NT2/D1 (cell line): ENCODE results near the gene CA7.

Experiments used
- SUZ12 ChIP-seq: IDR thresholded peaks from 2 replicates; pipeline ENCODE4 v1.6.1; 2011; ENCODE audit not compliant: insufficient read length, insufficient read depth; ENCODE audit errors: extremely low read depth
- YY1 ChIP-seq: IDR thresholded peaks from 2 replicates; pipeline ENCODE4 v1.6.1; 2011; ENCODE audit not compliant: insufficient read length, insufficient read depth
- ZNF274 ChIP-seq: IDR thresholded peaks from 2 replicates; pipeline ENCODE4 v1.6.1; 2011; ENCODE audit warnings: mild to moderate bottlenecking, low read depth, low read length

DNA sequence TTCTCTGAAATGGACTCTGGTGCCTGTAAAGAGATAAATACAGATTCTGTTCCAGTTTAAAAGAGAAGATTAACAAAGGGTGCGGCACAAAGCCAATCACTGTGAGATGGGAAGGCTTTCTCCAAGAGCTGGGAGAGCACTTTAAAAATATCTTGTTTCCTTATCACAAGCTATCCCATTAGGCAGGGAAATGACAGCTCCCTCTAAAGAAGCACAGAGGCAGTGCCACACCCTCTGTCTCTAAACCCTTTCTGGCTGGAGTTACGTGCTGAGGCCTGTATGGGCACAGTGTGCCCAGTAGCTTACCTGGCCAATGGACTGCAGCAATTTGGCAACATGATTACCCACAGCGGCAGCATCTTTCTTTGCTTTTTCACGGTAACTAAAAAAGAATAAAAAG lies 33.8 kb upstream of the CA7 start:
- TF ChIP-seq ZNF274 (no peak), SUZ12 (no peak), YY1 (no peak)
